ENCODE results near the gene FIS1.
"Not testable (repeated sequence)": the region's sequence is repeated elsewhere in the genome, so short reads cannot be mapped to it uniquely, and the experiment has no call there.

FIS1 gene

GRCh38 chr7:101285171-101285570, 40.3 kb upstream of the FIS1 start:
- Histone ChIP-seq H3K4me2 (no peak overlapping the region), H3K79me2 (ENCODE audit: insufficient read depth, low read depth) (no peaks in the 10 kb centered on the region), H3K9ac (no peak overlapping the region), H2AFZ (ENCODE audit: low read depth) (no peak overlapping the region), H3K27ac (no peak overlapping the region), H3K4me1 (ENCODE audit: low read depth, poor library complexity, severe bottlenecking) (no peaks in the 10 kb centered on the region), H4K20me1 (ENCODE audit: insufficient read depth) (no peaks in the 10 kb centered on the region), H3K4me3 (IDR thresholded peaks at IDR 0.05; ENCODE audit: insufficient read depth, low read depth, low read length) (no peak overlapping the region), H3K36me3 (ENCODE audit: insufficient read depth) (no peaks in the 10 kb centered on the region), H3K27me3 (ENCODE audit: insufficient read depth, low read depth) (peaks cover 73% of the 10 kb centered on the region)
- TF ChIP-seq CTCF (conservative IDR thresholded peaks at IDR 0.05; ENCODE audit: low read depth, low read length) = no peak

- H3K27me3 ChIP-seq (ENCODE audit: insufficient read depth, low read depth) = peaks cover 87% of the 10 kb centered on the region
- not testable (repeated sequence) for H3K27ac ChIP-seq; H3K4me3 ChIP-seq (IDR thresholded peaks at IDR 0.05; ENCODE audit: insufficient read depth, low read depth, low read length); H2AFZ ChIP-seq (ENCODE audit: low read depth); H4K20me1 ChIP-seq (ENCODE audit: insufficient read depth); H3K36me3 ChIP-seq (ENCODE audit: insufficient read depth); H3K4me1 ChIP-seq (ENCODE audit: low read depth, poor library complexity, severe bottlenecking); H3K9ac ChIP-seq; H3K4me2 ChIP-seq; H3K79me2 ChIP-seq (ENCODE audit: insufficient read depth, low read depth)
Measured at GRCh38 chr7:101280912-101281311, 36.0 kb upstream of the FIS1 start.

- H3K4me1 ChIP-seq (ENCODE audit: low read depth, poor library complexity, severe bottlenecking) = no peaks in the 10 kb centered on the region
- no peak overlapping the region for H3K4me2 ChIP-seq
- H3K4me3 ChIP-seq (IDR thresholded peaks at IDR 0.05; ENCODE audit: insufficient read depth, low read depth, low read length) = no peak overlapping the region
- H3K79me2 ChIP-seq (ENCODE audit: insufficient read depth, low read depth) = no peaks in the 10 kb centered on the region
- no peak overlapping the region for H3K9ac ChIP-seq
- H2AFZ ChIP-seq (ENCODE audit: low read depth) = no peak overlapping the region
- H3K36me3 ChIP-seq (ENCODE audit: insufficient read depth) = no peaks in the 10 kb centered on the region
- H3K27ac ChIP-seq = no peak overlapping the region
- no peaks in the 10 kb centered on the region for H4K20me1 ChIP-seq (ENCODE audit: insufficient read depth)
- no peak for TF ChIP-seq CTCF (conservative IDR thresholded peaks at IDR 0.05; ENCODE audit: low read depth, low read length)
- H3K27me3 ChIP-seq (ENCODE audit: insufficient read depth, low read depth) = peaks cover 86% of the 10 kb centered on the region
Measured at GRCh38 chr7:101278461-101279292, 33.8 kb upstream of the FIS1 start.

GRCh38 chr7:101277155-101277554, 32.3 kb upstream of the FIS1 start:
- no peak overlapping the region for H3K27ac ChIP-seq
- H3K36me3 ChIP-seq (ENCODE audit: insufficient read depth) = no peaks in the 10 kb centered on the region
- no peak for TF ChIP-seq CTCF (conservative IDR thresholded peaks at IDR 0.05; ENCODE audit: low read depth, low read length)
- no peaks in the 10 kb centered on the region for H3K79me2 ChIP-seq (ENCODE audit: insufficient read depth, low read depth)
- H3K27me3 ChIP-seq (ENCODE audit: insufficient read depth, low read depth) = peaks cover 95% of the 10 kb centered on the region
- no peaks in the 10 kb centered on the region for H4K20me1 ChIP-seq (ENCODE audit: insufficient read depth)
- no peak overlapping the region for H3K9ac ChIP-seq
- H3K4me1 ChIP-seq (ENCODE audit: low read depth, poor library complexity, severe bottlenecking) = no peaks in the 10 kb centered on the region
- no peak overlapping the region for H3K4me3 ChIP-seq (IDR thresholded peaks at IDR 0.05; ENCODE audit: insufficient read depth, low read depth, low read length)
- H2AFZ ChIP-seq (ENCODE audit: low read depth) = no peak overlapping the region
- no peak overlapping the region for H3K4me2 ChIP-seq

GRCh38 chr7:101273206-101273605, 28.3 kb upstream of the FIS1 start:
- no peak overlapping the region for H3K9ac ChIP-seq
- no peaks in the 10 kb centered on the region for H3K36me3 ChIP-seq (ENCODE audit: insufficient read depth)
- no peak overlapping the region for H3K27ac ChIP-seq
- H3K4me3 ChIP-seq (IDR thresholded peaks at IDR 0.05; ENCODE audit: insufficient read depth, low read depth, low read length) = no peak overlapping the region
- TF ChIP-seq CTCF (conservative IDR thresholded peaks at IDR 0.05; ENCODE audit: low read depth, low read length) = no peak
- no peaks in the 10 kb centered on the region for H3K4me1 ChIP-seq (ENCODE audit: low read depth, poor library complexity, severe bottlenecking)
- H3K4me2 ChIP-seq = no peak overlapping the region
- H2AFZ ChIP-seq (ENCODE audit: low read depth) = no peak overlapping the region
- H3K27me3 ChIP-seq (ENCODE audit: insufficient read depth, low read depth) = peaks cover 93% of the 10 kb centered on the region
- H4K20me1 ChIP-seq (ENCODE audit: insufficient read depth) = no peaks in the 10 kb centered on the region
- no peaks in the 10 kb centered on the region for H3K79me2 ChIP-seq (ENCODE audit: insufficient read depth, low read depth)
